GM18520 (cell line): ENCODE results near the gene KCNK4.

ENCODE experiments used
- ATAC-seq: cut with Tn5 transposase; IDR thresholded peaks from one replicate; pipeline ENCODE4 v1.9.1; 2021; ENCODE audit not compliant: unreplicated experiment

The KCNK4 gene

GRCh38 chr11:64289002-64289564 lies 2.0 kb upstream of the KCNK4 start:
- no peak for ATAC-seq

GRCh38 chr11:64290352-64291261 lies 495 bp upstream of the KCNK4 start:
- no peak for ATAC-seq

GRCh38 chr11:64291752-64292459 lies 804 bp downstream of the KCNK4 start:
- no peak for ATAC-seq

- ATAC-seq = no peak
Observed at GRCh38 chr11:64292460-64293254, 1.6 kb downstream of the KCNK4 start.

GRCh38 chr11:64294774-64295173 lies 3.7 kb downstream of the KCNK4 start:
- ATAC-seq = no peak

GRCh38 chr11:64295760-64296159 lies 4.7 kb downstream of the KCNK4 start:
- no peak for ATAC-seq

- ATAC-seq = no peak
Observed at GRCh38 chr11:64296236-64296635, 5.1 kb downstream of the KCNK4 start.

GRCh38 chr11:64296830-64297698 lies 6.0 kb downstream of the KCNK4 start:
- no peak for ATAC-seq

- ATAC-seq = no peak
Observed at GRCh38 chr11:64297699-64298358, 6.7 kb downstream of the KCNK4 start.

GRCh38 chr11:64298966-64299846 lies 8.1 kb downstream of the KCNK4 start:
- no peak for ATAC-seq

- no peak for ATAC-seq
Observed at GRCh38 chr11:64299847-64300648, 8.9 kb downstream of the KCNK4 start, which contains the start of gene CATSPERZ. Gene CATSPERZ (plus strand): TSS chr11:64300358. CDS start chr11:64300411, 53 bp downstream.

GRCh38 chr11:64303109-64304031 lies 12.3 kb downstream of the KCNK4 start:
- ATAC-seq = no peak

- ATAC-seq = no peak
Observed at GRCh38 chr11:64304032-64304315, 12.9 kb downstream of the KCNK4 start.

GRCh38 chr11:64304316-64305072 lies 13.4 kb downstream of the KCNK4 start:
- ATAC-seq = peak; percentile 21

- peak; percentile 65 for ATAC-seq
Observed at GRCh38 chr11:64305075-64305690, 14.1 kb downstream of the KCNK4 start, which contains the start of gene ESRRA. Gene ESRRA (plus strand): TSS chr11:64305524. CDS start chr11:64307180, 1,656 bp downstream.
